Measurements from ENCODE around the gene PTGES3.
"Not testable (repeated sequence)": the region's sequence is repeated elsewhere in the genome, so short reads cannot be mapped to it uniquely, and the experiment has no call there.

PTGES3 gene

GRCh38 chr12:56688129-56688845 is at the start of gene PTGES3:
Gene PTGES3, minus strand, starts transcription at chr12:56688284. Its CDS starts 285 bp downstream, at chr12:56687999.
- DNase-seq (ENCODE audit: low read depth, low spot score), result peak; percentile 91

GRCh38 chr12:56728139-56728861 is 40.2 kb upstream of the PTGES3 start:
- no peak for DNase-seq (ENCODE audit: low read depth, low spot score)

- DNase-seq (ENCODE audit: low read depth, low spot score), result not testable (repeated sequence)
Measured at GRCh38 chr12:56726196-56726675, 38.2 kb upstream of the PTGES3 start.

GRCh38 chr12:56725723-56726102 is 37.6 kb upstream of the PTGES3 start:
- no peak for DNase-seq (ENCODE audit: low read depth, low spot score)

GRCh38 chr12:56724972-56725722 is 37.1 kb upstream of the PTGES3 start, which contains the start of gene NACA:
Gene NACA, minus strand, starts transcription at chr12:56725299. Its CDS starts 778 bp downstream, at chr12:56724521.
- DNase-seq (ENCODE audit: low read depth, low spot score), result peak; percentile 96

- no peak for DNase-seq (ENCODE audit: low read depth, low spot score)
Measured at GRCh38 chr12:56724701-56724971, 36.6 kb upstream of the PTGES3 start.

GRCh38 chr12:56723889-56724700 is 36.0 kb upstream of the PTGES3 start:
- no peak for DNase-seq (ENCODE audit: low read depth, low spot score)

- DNase-seq (ENCODE audit: low read depth, low spot score), result no peak
Measured at GRCh38 chr12:56723352-56723751, 35.3 kb upstream of the PTGES3 start.

GRCh38 chr12:56722832-56723231 is 34.7 kb upstream of the PTGES3 start:
- DNase-seq (ENCODE audit: low read depth, low spot score), result no peak

GRCh38 chr12:56721721-56722120 is 33.6 kb upstream of the PTGES3 start:
- DNase-seq (ENCODE audit: low read depth, low spot score), result no peak

GRCh38 chr12:56721216-56721615 is 33.1 kb upstream of the PTGES3 start:
- no peak for DNase-seq (ENCODE audit: low read depth, low spot score)

GRCh38 chr12:56720731-56721151 is 32.7 kb upstream of the PTGES3 start:
- no peak for DNase-seq (ENCODE audit: low read depth, low spot score)

- no peak for DNase-seq (ENCODE audit: low read depth, low spot score)
Measured at GRCh38 chr12:56719056-56719455, 31.0 kb upstream of the PTGES3 start.

- DNase-seq (ENCODE audit: low read depth, low spot score), result no peak
Measured at GRCh38 chr12:56718636-56719035, 30.6 kb upstream of the PTGES3 start.

GRCh38 chr12:56718149-56718548 is 30.1 kb upstream of the PTGES3 start:
- no peak for DNase-seq (ENCODE audit: low read depth, low spot score)

GRCh38 chr12:56716933-56717880 is 29.1 kb upstream of the PTGES3 start:
- no peak for DNase-seq (ENCODE audit: low read depth, low spot score)

GRCh38 chr12:56716458-56716857 is 28.4 kb upstream of the PTGES3 start:
- DNase-seq (ENCODE audit: low read depth, low spot score), result no peak

- DNase-seq (ENCODE audit: low read depth, low spot score), result no peak
Measured at GRCh38 chr12:56715798-56716197, 27.7 kb upstream of the PTGES3 start.

- no peak for DNase-seq (ENCODE audit: low read depth, low spot score)
Measured at GRCh38 chr12:56714431-56714929, 26.4 kb upstream of the PTGES3 start.

GRCh38 chr12:56713345-56713744 is 25.3 kb upstream of the PTGES3 start:
- no peak for DNase-seq (ENCODE audit: low read depth, low spot score)
